RWPE2 (cell line): ENCODE measurements around the gene RGS9.

Experiments
- ATAC-seq: fragments of 200-7000 bp; cut with Tn5 transposase; 3 replicates; pipeline ENCODE4 v1.9.1; 2021; ENCODE audit warnings: low read depth
- DNase-seq: peaks from one replicate; pipeline ENCODE4 v3.0.0-alpha.2; 2020; ENCODE audit warnings: low spot score
- H3K27ac ChIP-seq: fragments of 450-650 bp; 2 replicates; pipeline ENCODE4 v1.5.1; 2017; ENCODE audit warnings: mild to moderate bottlenecking; ENCODE audit not compliant: poor library complexity, severe bottlenecking
- H3K27me3 ChIP-seq: fragments of 250-450 bp; sonication (Bioruptor Pico); 2 replicates; pipeline ENCODE4 v1.5.1; 2021; ENCODE audit warnings: mild to moderate bottlenecking, moderate library complexity; ENCODE audit not compliant: insufficient read depth, poor library complexity, severe bottlenecking
- H3K36me3 ChIP-seq: fragments of 250-450 bp; sonication (Bioruptor Pico); 2 replicates; pipeline ENCODE4 v1.5.1; 2020; ENCODE audit warnings: low read depth, mild to moderate bottlenecking, moderate library complexity
- H3K4me1 ChIP-seq: fragments of 250-450 bp; sonication (Bioruptor Pico); 2 replicates; pipeline ENCODE4 v1.5.1; 2021; ENCODE audit warnings: mild to moderate bottlenecking, moderate library complexity; ENCODE audit not compliant: insufficient read depth, poor library complexity, severe bottlenecking
- H3K4me3 ChIP-seq: fragments of 250-450 bp; sonication (Bioruptor Pico); 2 replicates; pipeline ENCODE4 v1.5.1; 2021; ENCODE audit warnings: mild to moderate bottlenecking, moderate library complexity; ENCODE audit not compliant: severe bottlenecking
- H3K9me3 ChIP-seq: fragments of 250-450 bp; sonication (Bioruptor Pico); 2 replicates; pipeline ENCODE4 v1.5.1; 2021; ENCODE audit warnings: mild to moderate bottlenecking, moderate library complexity; ENCODE audit not compliant: severe bottlenecking
- CTCF ChIP-seq: fragments of 450-650 bp; IDR thresholded peaks from one replicate; pipeline ENCODE4 v1.5.1; 2017; ENCODE audit warnings: mild to moderate bottlenecking, moderate library complexity; ENCODE audit not compliant: poor library complexity, severe bottlenecking

The RGS9 gene

GRCh38 chr17:65181237-65182061 lies 44.3 kb downstream of the RGS9 start:
- ATAC-seq = no peak
- no peaks in the 10 kb centered on the region for H3K27me3 ChIP-seq
- H3K9me3 ChIP-seq = no peaks in the 10 kb centered on the region
- peaks cover 6% of the 10 kb centered on the region for H3K4me1 ChIP-seq
- H3K36me3 ChIP-seq = no peaks in the 10 kb centered on the region
- no peak for DNase-seq
- no peak for TF ChIP-seq CTCF
- H3K27ac ChIP-seq = no peak overlapping the region
- H3K4me3 ChIP-seq = no peak overlapping the region

GRCh38 chr17:65182233-65182632 lies 45.1 kb downstream of the RGS9 start:
- ATAC-seq (no peak), DNase-seq (no peak)
- Histone ChIP-seq H3K4me1 (peaks cover 6% of the 10 kb centered on the region), H3K27ac (no peak overlapping the region), H3K4me3 (no peak overlapping the region), H3K36me3 (no peaks in the 10 kb centered on the region), H3K27me3 (no peaks in the 10 kb centered on the region), H3K9me3 (no peaks in the 10 kb centered on the region)
- TF ChIP-seq CTCF = no peak

GRCh38 chr17:65183736-65184135 lies 46.6 kb downstream of the RGS9 start:
- H3K36me3 ChIP-seq = no peaks in the 10 kb centered on the region
- DNase-seq (no peak), ATAC-seq (peak; percentile 79)
- peaks cover 6% of the 10 kb centered on the region for H3K4me1 ChIP-seq
- TF ChIP-seq CTCF = no peak
- no peak overlapping the region for H3K27ac ChIP-seq
- no peaks in the 10 kb centered on the region for H3K9me3 ChIP-seq
- H3K27me3 ChIP-seq = no peaks in the 10 kb centered on the region
- no peak overlapping the region for H3K4me3 ChIP-seq

GRCh38 chr17:65184235-65184959 lies 47.2 kb downstream of the RGS9 start:
- no peak for ATAC-seq
- H3K4me1 ChIP-seq = peaks cover 6% of the 10 kb centered on the region
- H3K36me3 ChIP-seq = no peaks in the 10 kb centered on the region
- no peak overlapping the region for H3K4me3 ChIP-seq
- H3K9me3 ChIP-seq = no peaks in the 10 kb centered on the region
- TF ChIP-seq CTCF = no peak
- no peaks in the 10 kb centered on the region for H3K27me3 ChIP-seq
- no peak overlapping the region for H3K27ac ChIP-seq
- no peak for DNase-seq
